Measurements from ENCODE around the gene RPRD1B.

The RPRD1B gene

DNA sequence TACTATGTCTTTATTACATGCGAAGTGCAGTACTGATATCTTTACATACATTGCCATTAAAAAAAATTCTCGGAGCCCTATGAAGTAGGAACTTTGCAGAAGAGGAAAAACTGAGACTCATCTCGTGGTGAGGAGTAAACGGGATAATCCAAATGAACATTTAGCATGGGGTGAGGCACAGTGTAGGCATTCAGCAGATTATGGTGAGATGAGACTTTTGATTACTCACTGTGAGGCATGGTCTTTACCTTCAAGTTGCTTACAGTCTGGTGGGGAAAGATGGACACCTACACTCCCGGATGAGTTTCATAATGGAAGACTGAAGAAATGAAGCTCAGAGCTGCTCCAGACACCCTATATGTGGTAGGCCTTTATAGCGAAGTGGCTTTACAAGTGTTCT lies 1.4 kb downstream of the RPRD1B start:
- no peak for DNase-seq

- no peak for DNase-seq
Observed at GRCh38 chr20:38036366-38036765, 2.8 kb downstream of the RPRD1B start.

- DNase-seq, result no peak
Observed at GRCh38 chr20:38040276-38040675, 6.7 kb downstream of the RPRD1B start.

GRCh38 chr20:38043512-38044300 lies 10.2 kb downstream of the RPRD1B start:
- peak in 3 of 51 donors; percentile 17 to 30 (median 19) for DNase-seq

DNA sequence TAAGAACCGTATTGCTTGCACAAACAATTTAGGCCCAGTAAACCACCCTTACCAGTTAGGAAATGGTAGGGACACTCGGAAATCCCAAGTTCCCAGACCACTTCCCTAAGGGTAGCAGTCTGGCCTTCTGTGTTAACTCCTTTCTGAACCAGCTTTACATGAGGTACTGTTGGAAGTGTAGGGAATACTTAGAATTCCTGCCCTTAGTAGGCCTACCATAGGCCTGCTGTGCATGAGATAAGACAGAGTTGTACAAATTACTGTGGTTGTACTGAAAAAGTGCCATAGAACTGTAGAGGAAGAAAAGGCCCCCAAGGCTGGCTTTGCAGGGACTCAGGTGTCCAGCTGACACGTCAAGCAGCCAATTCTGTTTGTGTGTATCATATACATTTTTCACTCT lies 11.1 kb downstream of the RPRD1B start:
- no peak for DNase-seq

- DNase-seq, result no peak
Observed at GRCh38 chr20:38046572-38046971, 13.0 kb downstream of the RPRD1B start.

DNA sequence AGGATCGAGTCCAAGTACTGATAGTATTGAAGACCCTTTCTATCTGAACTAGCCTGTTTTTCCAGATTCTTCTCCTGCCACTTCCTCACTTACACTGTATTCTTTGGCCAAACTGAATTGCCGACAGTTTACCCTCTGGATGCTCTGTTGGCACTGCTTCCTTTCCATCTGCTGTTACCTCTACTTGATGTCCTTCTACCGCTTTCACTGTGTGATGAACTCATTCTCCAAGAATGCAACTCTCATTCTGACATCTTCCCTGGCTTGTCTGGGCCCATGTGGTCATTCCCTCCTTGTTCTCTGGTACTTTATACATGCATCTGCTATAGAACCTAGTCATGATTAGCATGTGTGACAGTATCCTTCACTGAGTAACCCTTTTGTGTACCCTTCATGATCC lies 16.3 kb downstream of the RPRD1B start:
- DNase-seq, result no peak

GRCh38 chr20:38050686-38051085 lies 17.1 kb downstream of the RPRD1B start:
- DNase-seq, result no peak

- no peak for DNase-seq
Observed at GRCh38 chr20:38052870-38053269, 19.3 kb downstream of the RPRD1B start.

- no peak for DNase-seq
Observed at GRCh38 chr20:38054647-38055046, 21.1 kb downstream of the RPRD1B start.

DNA sequence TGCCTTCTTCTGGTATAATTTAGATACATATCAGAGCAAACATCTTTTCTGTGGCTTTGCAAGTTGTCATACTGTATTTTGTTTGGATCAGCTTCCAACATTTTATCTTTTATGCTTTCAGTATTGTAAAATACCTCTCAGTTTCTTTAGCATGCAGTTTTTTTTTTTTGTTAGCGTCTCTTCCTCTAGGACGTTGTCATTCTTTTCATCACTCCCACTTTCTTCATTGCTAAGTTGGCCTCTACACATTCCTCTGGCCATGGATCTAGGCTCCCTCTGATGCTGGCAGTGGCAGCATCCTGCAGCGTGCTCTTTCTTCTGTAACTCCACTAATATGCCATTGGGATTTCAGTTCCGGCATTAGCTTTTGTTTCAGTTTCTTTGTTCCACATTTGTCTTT lies 21.7 kb downstream of the RPRD1B start:
- DNase-seq, result no peak

DNA sequence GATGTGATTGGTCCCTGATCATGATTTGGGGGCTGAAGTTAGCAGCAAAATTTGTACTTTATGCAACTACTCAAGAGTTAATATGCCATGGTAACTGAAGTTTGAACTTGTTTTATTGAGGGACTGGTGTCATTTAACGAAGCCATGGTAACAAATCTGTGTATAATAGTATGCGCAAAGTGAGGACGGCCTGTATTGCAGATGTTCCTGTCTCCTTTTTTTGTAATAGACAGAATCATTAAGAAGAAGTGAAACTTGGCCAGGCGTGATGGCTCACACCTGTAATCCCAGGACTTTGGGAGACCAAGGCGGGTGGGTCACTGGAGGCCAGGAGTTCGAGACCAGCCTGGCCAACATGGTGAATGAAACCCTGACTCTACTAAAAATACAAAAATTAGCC lies 22.3 kb downstream of the RPRD1B start:
- no peak for DNase-seq

DNA sequence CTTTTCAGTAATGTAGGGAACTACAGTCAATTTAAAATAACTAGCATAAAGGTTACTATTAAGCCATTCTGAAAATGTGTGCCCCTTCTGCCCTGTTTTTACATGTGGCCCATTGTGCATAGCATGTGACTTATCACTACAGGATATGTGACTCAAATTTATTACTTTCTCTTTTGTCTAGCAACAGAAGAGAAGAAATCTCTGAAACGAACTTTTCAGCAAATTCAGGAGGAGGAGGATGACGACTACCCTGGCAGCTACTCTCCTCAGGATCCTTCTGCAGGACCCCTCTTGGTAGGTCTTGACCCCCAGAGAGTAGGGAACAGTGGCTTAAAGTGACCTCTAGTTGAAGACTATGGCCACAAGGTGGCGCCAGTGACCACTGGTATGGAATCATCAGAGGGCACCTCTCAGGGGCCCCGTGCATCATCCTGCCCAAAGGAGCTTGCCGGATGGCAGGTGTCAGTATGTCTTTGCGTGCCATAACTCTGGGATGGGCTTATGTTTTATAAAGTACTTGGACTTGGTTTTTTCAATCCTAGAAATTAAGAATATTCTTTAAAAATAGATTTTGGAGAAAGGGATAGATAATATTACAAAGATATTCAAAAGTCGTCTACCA lies 23.9 kb downstream of the RPRD1B start:
- DNase-seq, result peak in 49 of 51 donors; percentile 1 to 90 (median 41)

DNA sequence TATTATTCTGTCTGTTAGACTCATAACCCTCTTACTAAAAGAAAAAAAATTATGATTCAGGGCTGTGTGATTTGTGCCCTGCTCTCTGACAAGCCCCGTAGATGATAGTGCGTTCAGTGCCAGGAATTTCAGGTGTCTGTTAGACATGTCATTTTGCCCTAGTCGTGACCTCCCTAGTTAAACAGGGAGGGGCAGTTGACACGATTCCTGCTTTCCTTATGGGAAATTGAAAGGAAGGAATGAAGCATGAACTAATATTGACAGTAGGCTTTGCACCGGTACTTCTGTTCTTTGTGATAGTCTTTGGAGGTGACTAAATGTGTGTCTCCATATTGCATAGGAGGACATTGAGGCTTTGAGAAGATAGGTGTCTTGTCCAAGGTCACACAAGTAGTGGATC lies 26.3 kb downstream of the RPRD1B start:
- DNase-seq, result no peak

DNA sequence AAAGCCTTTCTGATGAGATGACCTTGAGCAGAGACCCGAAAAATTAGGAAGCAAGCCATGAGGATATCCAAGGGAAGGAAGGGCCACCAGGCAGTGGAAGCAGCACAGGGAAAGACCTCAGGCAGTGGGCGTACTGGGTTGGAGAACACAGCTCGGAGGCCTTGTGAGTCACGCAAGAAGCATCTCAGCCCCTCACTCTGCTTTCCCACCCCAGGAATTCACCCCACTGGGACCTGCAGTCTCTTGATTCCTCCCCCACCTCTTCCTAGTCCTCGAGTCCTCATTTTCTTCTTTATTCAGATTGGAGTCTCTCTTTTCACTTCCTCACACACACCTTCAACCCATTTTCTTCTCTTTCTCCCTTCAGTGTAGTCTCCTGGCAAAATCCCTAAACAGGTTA lies 27.0 kb downstream of the RPRD1B start:
- no peak for DNase-seq

DNA sequence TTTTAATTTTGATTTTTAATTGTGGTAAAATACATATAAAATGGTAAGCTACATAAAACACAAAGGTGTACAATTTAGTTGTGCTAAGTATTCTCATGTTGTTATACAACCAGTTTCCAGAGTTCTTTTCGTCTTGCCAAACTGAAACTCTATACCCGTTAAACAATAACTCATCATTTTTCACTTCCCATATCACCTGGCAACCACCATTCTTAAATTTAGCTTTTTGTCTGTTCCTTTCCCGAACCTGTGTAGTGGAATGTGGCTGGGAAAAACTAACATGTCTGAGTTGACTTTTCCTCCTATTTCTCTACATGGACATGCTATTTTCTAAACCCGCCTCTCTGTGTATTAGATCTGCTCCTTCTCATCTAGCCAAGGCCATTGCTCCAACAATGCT lies 27.6 kb downstream of the RPRD1B start:
- DNase-seq, result no peak

GRCh38 chr20:38062890-38063289 lies 29.3 kb downstream of the RPRD1B start:
- DNase-seq, result no peak

GRCh38 chr20:38063911-38064530 lies 30.5 kb downstream of the RPRD1B start:
- no peak for DNase-seq

DNA sequence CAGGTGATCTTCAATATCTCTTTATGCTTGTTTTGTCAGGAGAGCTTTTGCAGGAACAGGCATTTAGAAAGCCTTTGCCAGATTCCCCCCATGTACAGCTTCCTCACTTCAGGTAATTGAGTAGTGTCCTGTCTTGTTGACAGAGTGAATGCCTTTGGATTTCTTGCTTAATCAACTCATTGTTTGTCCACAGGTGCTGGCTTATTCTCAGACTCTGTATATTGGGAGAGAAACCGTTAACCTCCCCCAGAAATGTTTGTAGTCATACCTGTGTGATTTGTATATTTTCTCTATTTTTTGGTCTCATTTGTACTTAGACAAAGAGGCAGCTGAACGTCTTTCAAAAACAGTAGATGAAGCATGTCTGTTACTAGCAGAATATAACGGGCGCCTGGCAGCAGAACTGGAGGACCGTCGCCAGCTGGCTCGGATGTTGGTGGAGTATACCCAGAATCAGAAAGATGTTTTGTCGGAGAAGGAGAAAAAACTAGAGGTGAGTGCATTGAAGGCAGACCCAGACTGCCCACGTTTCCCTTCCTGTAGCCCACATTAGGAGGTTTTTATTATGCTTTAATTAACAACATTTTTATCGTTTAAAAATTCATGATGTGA lies 32.3 kb downstream of the RPRD1B start:
- DNase-seq, result peak in 12 of 51 donors; percentile 4 to 27 (median 12)

GRCh38 chr20:38066969-38067716 lies 33.6 kb downstream of the RPRD1B start:
- DNase-seq, result no peak

GRCh38 chr20:38067717-38068365 lies 34.3 kb downstream of the RPRD1B start:
- no peak for DNase-seq

All from hypothalamus (tissue), 51 donors.